H1 (cell line): ENCODE data around the gene EFCAB6. TPM values are rescaled to one million over a fixed set of nuclear protein-coding genes. Genes with fewer than 3 reads are reported as not detected.

Experiments
- CTCF ChIA-PET: fragments of 300-600 bp; sonication (Branson Sonifier 250); formaldehyde crosslinking; loops from one replicate; lab custom pipeline; 2021; ENCODE audit not compliant: partially characterized antibody; lab: Charles Lee
- POLR2A ChIA-PET: fragments of 300-600 bp; sonication (Branson Sonifier 250); formaldehyde crosslinking; loops from one replicate; lab custom pipeline; 2021; ENCODE audit warnings: inconsistent platforms; ENCODE audit not compliant: partially characterized antibody; lab: Charles Lee
- DNase-seq, 2 experiments: peaks; one replicate each; pipeline versions ENCODE4 v3.0.0 to v3.0.0-alpha.2; 2010 to 2022; ENCODE audit warnings: low spot score in 2 of 2, low read depth in 1 of 2, mixed read lengths in 1 of 2
- FAIRE-seq: peaks from 2 replicates; lab custom pipeline; 2011; peaks lifted over from hg19 to GRCh38; lab: Jason Lieb, UNC
- H2AFZ ChIP-seq: 2 replicates; pipeline ENCODE4 v1.8.1; 2012; ENCODE audit warnings: low read length, inconsistent platforms
- H2AK5ac ChIP-seq: 2 replicates; pipeline ENCODE4 v1.6.1; 2013; ENCODE audit warnings: low read depth, low read length
- H2BK120ac ChIP-seq: replicated peaks from 2 replicates; pipeline ENCODE3; 2013; ENCODE audit warnings: low read depth, low read length, inconsistent platforms
- H2BK12ac ChIP-seq: 2 replicates; pipeline ENCODE4 v1.6.1; 2013; ENCODE audit warnings: low read depth, low read length
- H2BK15ac ChIP-seq: 2 replicates; pipeline ENCODE4 v1.6.1; 2013; ENCODE audit warnings: low read length
- H2BK20ac ChIP-seq: 2 replicates; pipeline ENCODE4 v1.6.1; 2013; ENCODE audit warnings: low read length
- H2BK5ac ChIP-seq: 2 replicates; pipeline ENCODE4 v1.6.1; 2013; ENCODE audit warnings: low read depth, low read length
- H3K14ac ChIP-seq: 2 replicates; pipeline ENCODE4 v1.6.1; 2013; ENCODE audit warnings: inconsistent platforms; ENCODE audit not compliant: insufficient read length
- H3K18ac ChIP-seq: 2 replicates; pipeline ENCODE4 v1.6.1; 2013; ENCODE audit warnings: low read length; ENCODE audit errors: extremely low read depth
- H3K23ac ChIP-seq: 2 replicates; pipeline ENCODE4 v1.6.1; 2013; ENCODE audit warnings: inconsistent platforms; ENCODE audit not compliant: insufficient read length
- H3K23me2 ChIP-seq: 2 replicates; pipeline ENCODE4 v1.6.1; 2013; ENCODE audit warnings: low read depth, low read length
- H3K27ac ChIP-seq: 2 replicates; pipeline ENCODE4 v1.6.1; 2011; ENCODE audit warnings: low read depth, low read length, inconsistent platforms
- H3K27me3 ChIP-seq, 4 experiments: replicated peaks in 1 of 4; 1 replicate in 1 of 4; 2 replicates in 3 of 4; pipeline versions ENCODE4 v1.6.1 to v1.8.1; 2011 to 2013; ENCODE audit warnings: low read length in 3 of 4, mild to moderate bottlenecking in 3 of 4, inconsistent platforms in 2 of 4, mixed read lengths in 2 of 4, moderate library complexity in 1 of 4; ENCODE audit not compliant: control insufficient read depth in 3 of 4, insufficient read depth in 3 of 4; ENCODE audit errors: extremely low read depth in 1 of 4
- H3K36me3 ChIP-seq, 4 experiments: 2 replicates each; pipeline versions ENCODE4 v1.6.1 to v1.8.1; 2011 to 2013; ENCODE audit warnings: mild to moderate bottlenecking in 4 of 4, low read length in 3 of 4, moderate library complexity in 2 of 4, control low read depth in 1 of 4, inconsistent platforms in 1 of 4; ENCODE audit not compliant: insufficient read depth in 4 of 4, control insufficient read depth in 2 of 4
- H3K4ac ChIP-seq: replicated peaks from 2 replicates; pipeline ENCODE3; 2013; ENCODE audit warnings: low read length, low read depth, mixed read lengths, inconsistent platforms; ENCODE audit not compliant: insufficient read length
- H3K4me1 ChIP-seq, 4 experiments: replicated peaks in 1 of 4; 1 replicate in 1 of 4; 2 replicates in 3 of 4; pipeline versions ENCODE4 v1.6.1 to v1.8.1; 2011 to 2013; ENCODE audit warnings: low read length in 3 of 4, inconsistent platforms in 2 of 4, mixed read lengths in 1 of 4; ENCODE audit not compliant: insufficient read depth in 4 of 4, control insufficient read depth in 3 of 4
- H3K4me2 ChIP-seq, 2 experiments: 2 replicates each; pipeline versions ENCODE4 v1.6.1 to v1.8.1; 2011 to 2013; ENCODE audit warnings: low read depth in 2 of 2, low read length in 2 of 2, control low read depth in 1 of 2, inconsistent platforms in 1 of 2, mild to moderate bottlenecking in 1 of 2; ENCODE audit not compliant: insufficient read depth in 1 of 2
- H3K4me3 ChIP-seq, 4 experiments: fragments of 200-600, 300-600 bp in 1 of 4; sonication (generic), shearing (Covaris generic), sonication (Bioruptor Twin) in 1 of 4; 2 replicates each; pipeline versions ENCODE4 v1.5.1 to v1.8.1; 2011 to 2016; ENCODE audit warnings: low read length in 4 of 4, low read depth in 3 of 4, control low read depth in 2 of 4, inconsistent platforms in 2 of 4, mild to moderate bottlenecking in 2 of 4, mixed read lengths in 1 of 4, moderate library complexity in 1 of 4; ENCODE audit not compliant: insufficient read depth in 2 of 4; ENCODE audit errors: extremely low read depth in 1 of 4
- H3K56ac ChIP-seq: replicated peaks from 2 replicates; pipeline ENCODE3; 2013; ENCODE audit warnings: low read depth, mild to moderate bottlenecking, mixed read lengths, low read length, inconsistent platforms; ENCODE audit not compliant: insufficient read length
- H3K79me1 ChIP-seq: 2 replicates; pipeline ENCODE4 v1.6.1; 2013; ENCODE audit warnings: low read depth, low read length, control low read depth
- H3K79me2 ChIP-seq, 2 experiments: 2 replicates each; pipeline versions ENCODE4 v1.6.1 to v1.8.1; 2012 to 2013; ENCODE audit warnings: low read length in 2 of 2, mild to moderate bottlenecking in 2 of 2, inconsistent platforms in 1 of 2; ENCODE audit not compliant: insufficient read depth in 2 of 2, control insufficient read depth in 1 of 2
- H3K9ac ChIP-seq, 4 experiments: replicated peaks in 1 of 4; 1 replicate in 1 of 4; 2 replicates in 3 of 4; pipeline versions ENCODE4 v1.6.1 to v1.8.1; 2011 to 2013; ENCODE audit warnings: low read depth in 3 of 4, low read length in 3 of 4, control low read depth in 2 of 4, mild to moderate bottlenecking in 2 of 4, moderate library complexity in 2 of 4, inconsistent platforms in 1 of 4; ENCODE audit errors: extremely low read depth in 1 of 4
- H3K9me3 ChIP-seq, 2 experiments: 2 replicates each; pipeline versions ENCODE4 v1.6.1 to v1.8.1; 2012 to 2013; ENCODE audit warnings: mild to moderate bottlenecking in 2 of 2, moderate library complexity in 2 of 2, control low read depth in 1 of 2, inconsistent platforms in 1 of 2, low read depth in 1 of 2, low read length in 1 of 2, mixed read lengths in 1 of 2; ENCODE audit not compliant: insufficient read depth in 2 of 2
- H4K20me1 ChIP-seq, 2 experiments: replicated peaks in 1 of 2; 2 replicates each; pipeline versions ENCODE3 to v1.8.1; 2011 to 2013; ENCODE audit warnings: inconsistent platforms in 2 of 2, low read length in 2 of 2, mild to moderate bottlenecking in 1 of 2; ENCODE audit not compliant: insufficient read depth in 2 of 2, control insufficient read depth in 1 of 2
- H4K5ac ChIP-seq: 2 replicates; pipeline ENCODE4 v1.6.1; 2013; ENCODE audit warnings: low read length, low read depth, mixed read lengths, inconsistent platforms; ENCODE audit not compliant: insufficient read length
- H4K8ac ChIP-seq: 2 replicates; pipeline ENCODE4 v1.8.0; 2013; ENCODE audit warnings: mild to moderate bottlenecking, moderate library complexity, low read length, inconsistent platforms; ENCODE audit not compliant: insufficient read depth; ENCODE audit errors: extremely low read depth
- H4K91ac ChIP-seq: replicated peaks from 2 replicates; pipeline ENCODE3; 2013; ENCODE audit warnings: low read length, mixed read lengths, inconsistent platforms; ENCODE audit not compliant: insufficient read length
- BRCA1 ChIP-seq: IDR thresholded peaks from 2 replicates; pipeline ENCODE4 v1.6.1; 2012; ENCODE audit warnings: low read depth, low read length, improper control_type of control experiment
- EZH2 ChIP-seq: fragments of 200-600 bp; sonication (generic); IDR thresholded peaks from 2 replicates; pipeline ENCODE4 v1.7.1; 2012; ENCODE audit warnings: low read depth, mild to moderate bottlenecking, moderate library complexity, low read length, inconsistent platforms; ENCODE audit not compliant: severe bottlenecking
- MAFK ChIP-seq: IDR thresholded peaks from 2 replicates; pipeline ENCODE4 v1.6.1; 2012; ENCODE audit warnings: low read depth, mild to moderate bottlenecking, improper control_type of control experiment, low read length
- SIN3A ChIP-seq, 2 experiments: IDR thresholded peaks in 1 of 2; conservative IDR thresholded peaks in 1 of 2; 2 replicates each; pipeline ENCODE4 v1.6.1; 2011 to 2012; ENCODE audit warnings: low read length in 2 of 2, improper control_type of control experiment in 1 of 2, low read depth in 1 of 2, mild to moderate bottlenecking in 1 of 2
- TAF7 ChIP-seq: optimal IDR thresholded peaks from 2 replicates; pipeline ENCODE3; 2011; ENCODE audit warnings: low read depth, mild to moderate bottlenecking, inconsistent platforms, low read length, moderate library complexity, borderline replicate concordance
- WGBS, 2 experiments: shearing (Covaris generic) in 1 of 2; methylation state at CpG; one replicate each; pipeline versions ENCODE4 v1.1.6 to v1.1.7; 2013 to 2015; ENCODE audit warnings: low lambda C conversion rate in 2 of 2, mixed read lengths in 2 of 2, inconsistent platforms in 1 of 2, low coverage in 1 of 2, missing lambda C conversion rate in 1 of 2; ENCODE audit not compliant: insufficient replicate concordance in 2 of 2, insufficient coverage in 1 of 2, insufficient read length in 1 of 2; ENCODE audit errors: extremely low coverage in 1 of 2, missing lambda C conversion rate in 1 of 2; 5-methylcytosine and 5-hydroxymethylcytosine counted together
- polyA plus RNA-seq, 7 experiments: library from polyadenylated mRNA; depleted of rRNA in 3 of 7; stranded (reverse) in 5 of 7; unstranded in 2 of 7; fragments of >200 nt in 5 of 7; fragments of 200-250 nt in 2 of 7; gene quantifications; 1 replicate in 5 of 7; 2 replicates in 1 of 7; 4 replicates in 1 of 7; pipeline versions ENCODE4 v1.2.1 to v1.2.3, GENCODE V29; 2011 to 2013; ENCODE audit warnings: missing spikeins in 2 of 7, mixed read lengths in 2 of 7
- total RNA-seq: library from RNA; stranded (reverse); fragmentation: NEBNext Ultra II Directional; extraction: Animal tissue kit (Norgen Biotek cat#: 25700); gene quantifications from 2 replicates; pipeline ENCODE4 v1.2.1, GENCODE V29; 2021

The EFCAB6 gene
- total and polyA plus RNA-seq, 2 of the 8 experiments (the other 6 are each of a cell fraction or from before 2014, with no cell fraction given) = 0.32 to 1.7 TPM

GRCh38 chr22:43828725-43828997 lies 16.6 kb upstream of the EFCAB6 start:
- no peaks in the 10 kb centered on the region for H3K23me2 ChIP-seq
- H3K27ac ChIP-seq = no peak overlapping the region
- H3K36me3 ChIP-seq = peaks cover 0 to 7% (median 3%) of the 10 kb centered on the region in 4 experiments; a peak in 3 of 8 replicates
- H3K4me2 ChIP-seq = no peak overlapping the region
- H3K4me1 ChIP-seq = peaks cover under 1 to 10% (median 3%) of the 10 kb centered on the region in 4 experiments; a peak in 6 of 7 replicates
- no peak overlapping the region for H3K14ac ChIP-seq
- no peaks in the 10 kb centered on the region for H3K27me3 ChIP-seq
- no peak overlapping the region for H2BK15ac ChIP-seq
- H2AK5ac ChIP-seq = no peak overlapping the region
- no peaks in the 10 kb centered on the region for H3K9me3 ChIP-seq
- FAIRE-seq (no peak), DNase-seq (no peak)
- no peak overlapping the region for H3K4ac ChIP-seq
- no peaks in the 10 kb centered on the region for H3K79me2 ChIP-seq
- no peak overlapping the region for H2AFZ ChIP-seq
- peaks cover 5% of the 10 kb centered on the region; the same call in 1 of the 2 replicates for H3K79me1 ChIP-seq
- CTCF ChIA-PET = interaction anchor here (0.6 to 3.4 kb wide), 8 partner anchors 10 to 1190 kb away, joined by 3 to 28 read pairs (median 4); no protein-coding TSS in a partner anchor
- peaks cover 6 to 8% of the 10 kb centered on the region in 2 experiments for H4K20me1 ChIP-seq
- no peak overlapping the region for H3K23ac ChIP-seq
- TF ChIP-seq BRCA1 (no peak), TAF7 (no peak), MAFK (no peak), SIN3A (conservative IDR thresholded peaks at IDR 0.05 in 1 of 2, IDR thresholded peaks at IDR 0.05 in 1 of 2; ENCODE audit: low read depth in 1 of 2, low read length in 2 of 2) (no peak), EZH2 (no peak)
- no peak overlapping the region for H4K91ac ChIP-seq
- POLR2A ChIA-PET = interaction anchor here (0.9 to 1.5 kb wide), 2 partner anchors 31 to 32 kb away, joined by 3 read pairs; no protein-coding TSS in a partner anchor
- H4K5ac ChIP-seq = no peak overlapping the region
- no peak overlapping the region for H3K18ac ChIP-seq
- H2BK20ac ChIP-seq = no peak overlapping the region
- no peak overlapping the region for H2BK12ac ChIP-seq
- H3K9ac ChIP-seq = no peak overlapping the region
- no peak overlapping the region for H4K8ac ChIP-seq
- H3K56ac ChIP-seq = no peak overlapping the region
- no peak overlapping the region for H2BK120ac ChIP-seq
- H2BK5ac ChIP-seq = no peak overlapping the region
- WGBS, 2 experiments = 75% methylated on average over 6 of the region's 6 CpGs; no CpG with 5 or more reads in 1 of the 2 experiments
- H3K4me3 ChIP-seq = no peak overlapping the region
